Measurements from ENCODE around the gene KHDRBS2. TPM values are rescaled to one million over a fixed set of nuclear protein-coding genes. Genes with fewer than 3 reads are reported as not detected.

KHDRBS2 gene
- total RNA-seq, 1 donor from 2014 or later = not detected

GRCh38 chr6:61980622-61981021, 305.4 kb downstream of the KHDRBS2 start:
- Histone ChIP-seq H3K4me3 (no peak overlapping the region), H3K4me1 (no peaks in the 10 kb centered on the region), H3K27me3 (ENCODE audit: low read depth) (no peaks in the 10 kb centered on the region), H3K27ac (replicated peaks) (no peak overlapping the region), H3K9me3 (replicated peaks) (no peaks in the 10 kb centered on the region), H3K36me3 (no peaks in the 10 kb centered on the region)
- no peak for TF ChIP-seq CTCF (IDR thresholded peaks at IDR 0.05; ENCODE audit: borderline replicate concordance)
- intact Hi-C loops (cut with micrococcal nuclease) = no loop called here
- DNase-seq = no peak

GRCh38 chr6:61977947-61978346, 308.1 kb downstream of the KHDRBS2 start:
- Histone ChIP-seq H3K27ac (replicated peaks) (no peak overlapping the region), H3K4me1 (no peaks in the 10 kb centered on the region), H3K36me3 (no peaks in the 10 kb centered on the region), H3K27me3 (ENCODE audit: low read depth) (no peaks in the 10 kb centered on the region), H3K4me3 (no peak overlapping the region), H3K9me3 (replicated peaks) (no peaks in the 10 kb centered on the region)
- TF ChIP-seq CTCF (IDR thresholded peaks at IDR 0.05; ENCODE audit: borderline replicate concordance) = no peak
- no peak for DNase-seq
- intact Hi-C loops (cut with micrococcal nuclease) = no loop called here

- no peak for TF ChIP-seq CTCF (IDR thresholded peaks at IDR 0.05; ENCODE audit: borderline replicate concordance)
- Histone ChIP-seq H3K9me3 (replicated peaks) (no peaks in the 10 kb centered on the region), H3K27ac (replicated peaks) (no peak overlapping the region), H3K4me1 (no peaks in the 10 kb centered on the region), H3K4me3 (no peak overlapping the region), H3K27me3 (ENCODE audit: low read depth) (no peaks in the 10 kb centered on the region), H3K36me3 (no peaks in the 10 kb centered on the region)
- intact Hi-C loops (cut with micrococcal nuclease) = no loop called here
- no peak for DNase-seq
Observed at GRCh38 chr6:61977099-61977498, 308.9 kb downstream of the KHDRBS2 start.

GRCh38 chr6:61959196-61959595, 326.8 kb downstream of the KHDRBS2 start:
- no peaks in the 10 kb centered on the region for H3K4me1 ChIP-seq
- no peak overlapping the region for H3K27ac ChIP-seq (replicated peaks)
- no peak for TF ChIP-seq CTCF (IDR thresholded peaks at IDR 0.05; ENCODE audit: borderline replicate concordance)
- no peaks in the 10 kb centered on the region for H3K27me3 ChIP-seq (ENCODE audit: low read depth)
- intact Hi-C loops (cut with micrococcal nuclease) = no loop called here
- no peaks in the 10 kb centered on the region for H3K36me3 ChIP-seq
- no peak overlapping the region for H3K4me3 ChIP-seq
- H3K9me3 ChIP-seq (replicated peaks) = peaks cover 43% of the 10 kb centered on the region
- DNase-seq = no peak

GRCh38 chr6:61953851-61954250, 332.2 kb downstream of the KHDRBS2 start:
- intact Hi-C loops (cut with micrococcal nuclease) = no loop called here
- no peak for TF ChIP-seq CTCF (IDR thresholded peaks at IDR 0.05; ENCODE audit: borderline replicate concordance)
- Histone ChIP-seq H3K9me3 (replicated peaks) (peaks cover 31% of the 10 kb centered on the region), H3K27me3 (ENCODE audit: low read depth) (no peaks in the 10 kb centered on the region), H3K36me3 (no peaks in the 10 kb centered on the region), H3K27ac (replicated peaks) (no peak overlapping the region), H3K4me1 (no peaks in the 10 kb centered on the region), H3K4me3 (no peak overlapping the region)
- DNase-seq = no peak

GRCh38 chr6:61951586-61951985, 334.4 kb downstream of the KHDRBS2 start:
- Histone ChIP-seq H3K9me3 (replicated peaks) (peaks cover 8% of the 10 kb centered on the region), H3K4me3 (no peak overlapping the region), H3K27me3 (ENCODE audit: low read depth) (no peaks in the 10 kb centered on the region), H3K4me1 (no peaks in the 10 kb centered on the region), H3K27ac (replicated peaks) (no peak overlapping the region), H3K36me3 (no peaks in the 10 kb centered on the region)
- intact Hi-C loops (cut with micrococcal nuclease) = no loop called here
- no peak for DNase-seq
- TF ChIP-seq CTCF (IDR thresholded peaks at IDR 0.05; ENCODE audit: borderline replicate concordance) = no peak
